GM23338 (cell line): ENCODE data around the gene NTN1.

ENCODE experiments used
- CREB1 ChIP-seq: fragments of 250-450 bp; sonication (Bioruptor Pico); IDR thresholded peaks from 2 replicates; pipeline ENCODE4 v1.5.0; 2020; ENCODE audit warnings: low read depth, mild to moderate bottlenecking, moderate library complexity
- EZH2 ChIP-seq: fragments of 200-600 bp; sonication (generic); IDR thresholded peaks from one replicate; pipeline ENCODE4 v1.8.0; 2017; ENCODE audit warnings: antibody characterized with exemption, mild to moderate bottlenecking, low read depth; ENCODE audit not compliant: unreplicated experiment
- EZH2phosphoT487 ChIP-seq: fragments of 200-600 bp; sonication (generic); IDR thresholded peaks from one replicate; pipeline ENCODE4 v1.8.1; 2018; ENCODE audit warnings: antibody characterized with exemption; ENCODE audit not compliant: unreplicated experiment
- JUNB ChIP-seq: IDR thresholded peaks from one replicate; pipeline ENCODE4 v1.6.1; 2016; ENCODE audit warnings: antibody characterized with exemption; ENCODE audit not compliant: unreplicated experiment
- POLR2AphosphoS5 ChIP-seq: IDR thresholded peaks from 2 replicates; pipeline ENCODE4 v1.6.1; 2016; ENCODE audit warnings: antibody characterized with exemption, low read depth
- ZNF331 ChIP-seq: fragments of 250-450 bp; sonication (Bioruptor Pico); IDR thresholded peaks from 2 replicates; pipeline ENCODE4 v1.5.0; 2020; ENCODE audit warnings: low read depth, mild to moderate bottlenecking, moderate library complexity
- TF ChIP-seq, protein P1 (sequence below), 2 experiments: fragments of 200-600 bp in 1 of 2; sonication (generic) in 1 of 2; conservative IDR thresholded peaks; 2 replicates each; pipeline versions ENCODE4 v1.5.1 to v1.6.1; 2016 to 2017; ENCODE audit warnings: antibody characterized with exemption in 2 of 2, low read depth in 2 of 2, mild to moderate bottlenecking in 2 of 2, moderate library complexity in 1 of 2
- TF ChIP-seq, protein P2 (sequence below): IDR thresholded peaks from one replicate; pipeline ENCODE4 v1.6.1; 2018; ENCODE audit warnings: antibody characterized with exemption; ENCODE audit not compliant: unreplicated experiment
- TF ChIP-seq, protein P3 (sequence below): IDR thresholded peaks from 2 replicates; pipeline ENCODE4 v1.6.1; 2016; ENCODE audit warnings: antibody characterized with exemption

DNA sequence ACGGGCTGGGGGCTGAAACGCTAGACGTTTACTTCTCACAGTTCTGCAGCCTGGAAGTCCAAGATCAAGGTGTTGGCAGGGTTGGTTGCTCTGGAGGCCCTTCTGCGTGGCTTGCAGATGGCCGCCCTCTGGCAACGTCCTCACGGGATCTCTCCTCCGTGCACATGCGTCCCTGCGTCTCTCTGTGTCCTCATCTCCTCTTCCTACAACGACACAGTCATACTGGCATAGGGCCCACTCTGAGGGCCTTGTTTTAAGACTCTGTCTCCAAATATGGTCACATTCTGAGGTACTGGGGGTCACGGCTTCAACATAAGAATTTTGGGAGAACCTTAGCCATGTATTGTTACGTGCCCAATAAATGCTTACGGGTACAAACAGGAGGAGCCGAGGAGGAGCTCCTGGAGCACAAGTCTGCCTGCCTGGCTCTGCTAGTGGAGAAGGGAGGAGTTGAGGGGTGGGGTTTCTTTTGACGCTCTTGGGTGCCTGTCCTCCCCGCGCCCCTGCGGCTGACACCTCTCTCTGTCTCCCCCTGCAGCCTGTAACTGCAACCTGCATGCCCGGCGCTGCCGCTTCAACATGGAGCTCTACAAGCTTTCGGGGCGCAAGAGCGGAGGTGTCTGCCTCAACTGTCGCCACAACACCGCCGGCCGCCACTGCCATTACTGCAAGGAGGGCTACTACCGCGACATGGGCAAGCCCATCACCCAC is 141.1 kb downstream of the NTN1 start:
- TF ChIP-seq, protein P1, sequence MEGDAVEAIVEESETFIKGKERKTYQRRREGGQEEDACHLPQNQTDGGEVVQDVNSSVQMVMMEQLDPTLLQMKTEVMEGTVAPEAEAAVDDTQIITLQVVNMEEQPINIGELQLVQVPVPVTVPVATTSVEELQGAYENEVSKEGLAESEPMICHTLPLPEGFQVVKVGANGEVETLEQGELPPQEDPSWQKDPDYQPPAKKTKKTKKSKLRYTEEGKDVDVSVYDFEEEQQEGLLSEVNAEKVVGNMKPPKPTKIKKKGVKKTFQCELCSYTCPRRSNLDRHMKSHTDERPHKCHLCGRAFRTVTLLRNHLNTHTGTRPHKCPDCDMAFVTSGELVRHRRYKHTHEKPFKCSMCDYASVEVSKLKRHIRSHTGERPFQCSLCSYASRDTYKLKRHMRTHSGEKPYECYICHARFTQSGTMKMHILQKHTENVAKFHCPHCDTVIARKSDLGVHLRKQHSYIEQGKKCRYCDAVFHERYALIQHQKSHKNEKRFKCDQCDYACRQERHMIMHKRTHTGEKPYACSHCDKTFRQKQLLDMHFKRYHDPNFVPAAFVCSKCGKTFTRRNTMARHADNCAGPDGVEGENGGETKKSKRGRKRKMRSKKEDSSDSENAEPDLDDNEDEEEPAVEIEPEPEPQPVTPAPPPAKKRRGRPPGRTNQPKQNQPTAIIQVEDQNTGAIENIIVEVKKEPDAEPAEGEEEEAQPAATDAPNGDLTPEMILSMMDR (conservative IDR thresholded peaks at IDR 0.05; ENCODE audit: low read depth in 2 of 2), result peak; percentile 68 to 75
- TF ChIP-seq CREB1 (CRISPR knock-in tag) (no peak), EZH2 (no peak), ZNF331 (CRISPR knock-in tag) (no peak), POLR2AphosphoS5 (no peak), EZH2phosphoT487 (no peak), JUNB (no peak)
- TF ChIP-seq, protein P2, sequence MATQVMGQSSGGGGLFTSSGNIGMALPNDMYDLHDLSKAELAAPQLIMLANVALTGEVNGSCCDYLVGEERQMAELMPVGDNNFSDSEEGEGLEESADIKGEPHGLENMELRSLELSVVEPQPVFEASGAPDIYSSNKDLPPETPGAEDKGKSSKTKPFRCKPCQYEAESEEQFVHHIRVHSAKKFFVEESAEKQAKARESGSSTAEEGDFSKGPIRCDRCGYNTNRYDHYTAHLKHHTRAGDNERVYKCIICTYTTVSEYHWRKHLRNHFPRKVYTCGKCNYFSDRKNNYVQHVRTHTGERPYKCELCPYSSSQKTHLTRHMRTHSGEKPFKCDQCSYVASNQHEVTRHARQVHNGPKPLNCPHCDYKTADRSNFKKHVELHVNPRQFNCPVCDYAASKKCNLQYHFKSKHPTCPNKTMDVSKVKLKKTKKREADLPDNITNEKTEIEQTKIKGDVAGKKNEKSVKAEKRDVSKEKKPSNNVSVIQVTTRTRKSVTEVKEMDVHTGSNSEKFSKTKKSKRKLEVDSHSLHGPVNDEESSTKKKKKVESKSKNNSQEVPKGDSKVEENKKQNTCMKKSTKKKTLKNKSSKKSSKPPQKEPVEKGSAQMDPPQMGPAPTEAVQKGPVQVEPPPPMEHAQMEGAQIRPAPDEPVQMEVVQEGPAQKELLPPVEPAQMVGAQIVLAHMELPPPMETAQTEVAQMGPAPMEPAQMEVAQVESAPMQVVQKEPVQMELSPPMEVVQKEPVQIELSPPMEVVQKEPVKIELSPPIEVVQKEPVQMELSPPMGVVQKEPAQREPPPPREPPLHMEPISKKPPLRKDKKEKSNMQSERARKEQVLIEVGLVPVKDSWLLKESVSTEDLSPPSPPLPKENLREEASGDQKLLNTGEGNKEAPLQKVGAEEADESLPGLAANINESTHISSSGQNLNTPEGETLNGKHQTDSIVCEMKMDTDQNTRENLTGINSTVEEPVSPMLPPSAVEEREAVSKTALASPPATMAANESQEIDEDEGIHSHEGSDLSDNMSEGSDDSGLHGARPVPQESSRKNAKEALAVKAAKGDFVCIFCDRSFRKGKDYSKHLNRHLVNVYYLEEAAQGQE, result no peak
- TF ChIP-seq, protein P3, sequence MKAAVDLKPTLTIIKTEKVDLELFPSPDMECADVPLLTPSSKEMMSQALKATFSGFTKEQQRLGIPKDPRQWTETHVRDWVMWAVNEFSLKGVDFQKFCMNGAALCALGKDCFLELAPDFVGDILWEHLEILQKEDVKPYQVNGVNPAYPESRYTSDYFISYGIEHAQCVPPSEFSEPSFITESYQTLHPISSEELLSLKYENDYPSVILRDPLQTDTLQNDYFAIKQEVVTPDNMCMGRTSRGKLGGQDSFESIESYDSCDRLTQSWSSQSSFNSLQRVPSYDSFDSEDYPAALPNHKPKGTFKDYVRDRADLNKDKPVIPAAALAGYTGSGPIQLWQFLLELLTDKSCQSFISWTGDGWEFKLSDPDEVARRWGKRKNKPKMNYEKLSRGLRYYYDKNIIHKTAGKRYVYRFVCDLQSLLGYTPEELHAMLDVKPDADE, result no peak
